Stomach (tissue), 9 donors: Measurements from ENCODE around the gene UBE2L5. TPM values are rescaled to one million over a fixed set of nuclear protein-coding genes. Genes with fewer than 3 reads are reported as not detected.

ENCODE experiments used
- DNase-seq, 2 donors: peaks; one replicate each; pipeline versions ENCODE4 v3.0.0 to v3.0.0-alpha.2; 2013 to 2019
- H3K27ac ChIP-seq, 5 donors: fragments of 200-600 bp in 4 of 5; sonication (generic) in 4 of 5; one replicate each; pipeline ENCODE4 v1.5.1; 2013 to 2019; ENCODE audit warnings: mild to moderate bottlenecking in 1 of 5, moderate library complexity in 1 of 5
- H3K27me3 ChIP-seq, 3 donors: fragments of 200-600 bp; sonication (generic); one replicate each; pipeline ENCODE4 v1.5.1; 2017 to 2019; ENCODE audit warnings: mixed run types in 1 of 3
- H3K36me3 ChIP-seq, 4 donors: fragments of 200-600 bp; sonication (generic); 1 replicate in 3 of 4; 2 replicates in 1 of 4; pipeline ENCODE4 v1.5.1; 2016 to 2019
- H3K4me1 ChIP-seq, 4 donors: fragments of 200-600 bp; sonication (generic); one replicate each; pipeline ENCODE4 v1.5.1; 2016 to 2019
- H3K4me3 ChIP-seq, 4 donors: fragments of 200-600 bp; sonication (generic) in 3 of 4; one replicate each; pipeline ENCODE4 v1.5.1; 2016 to 2019; ENCODE audit warnings: mild to moderate bottlenecking in 1 of 4
- H3K9me3 ChIP-seq, 4 donors: fragments of 200-600 bp; sonication (generic); one replicate each; pipeline ENCODE4 v1.5.1; 2016 to 2019
- EP300 ChIP-seq: sonication (generic); formaldehyde crosslinking; IDR thresholded peaks from one replicate; pipeline ENCODE4 v1.6.1; 2017; ENCODE audit warnings: antibody characterized with exemption
- POLR2A ChIP-seq, 4 donors: fragments of 450-650 bp; IDR thresholded peaks; one replicate each; pipeline ENCODE4 v1.6.1; 2016; ENCODE audit warnings: antibody characterized with exemption in 4 of 4, control low read depth in 2 of 4, mild to moderate bottlenecking in 1 of 4, moderate library complexity in 1 of 4
- POLR2AphosphoS5 ChIP-seq, 3 donors: sonication (generic); formaldehyde crosslinking; IDR thresholded peaks; one replicate each; pipeline ENCODE4 v1.6.1; 2016; ENCODE audit warnings: antibody characterized with exemption in 3 of 3
- WGBS, 5 donors: extraction: QIAGEN DNeasy Blood & Tissue Kit in 3 of 5; methylation state at CpG; one replicate each; pipeline versions ENCODE4 v1.1.5 to v1.1.7; 2013 to 2018; 5-methylcytosine and 5-hydroxymethylcytosine counted together
- intact Hi-C: fragments of 100-400 bp; cut with DNase I; formaldehyde crosslinking; loops from one replicate; pipeline ENCODE4 v1.15.1; 2023; ENCODE audit warnings: low total_unique reads
- polyA plus RNA-seq, 3 donors: library from polyadenylated mRNA; stranded (reverse); fragments of 200-250 nt; gene quantifications; one replicate each; pipeline ENCODE4 v1.2.3, GENCODE V29; 2013
- total RNA-seq, 5 donors: library from RNA; depleted of rRNA; stranded (reverse); fragments of >200 nt; gene quantifications; one replicate each; pipeline versions ENCODE4 v1.1.0 to v1.2.3, GENCODE V29; 2014 to 2016
- TF ChIP-seq, protein P1 (sequence below), 7 experiments: fragments of 450-650 bp in 4 of 7; fragments of 200-600 bp in 3 of 7; sonication (generic) in 3 of 7; IDR thresholded peaks; one replicate each; pipeline ENCODE4 v1.5.1; 2016 to 2019; ENCODE audit warnings: antibody characterized with exemption in 7 of 7, control low read depth in 2 of 7, mild to moderate bottlenecking in 1 of 7
- donor health status: healthy with polysubstance abuse.
- donor health status: Bipolar disorder and iron deficiency.
- donor health status: healthy.

UBE2L5 gene
- total and polyA plus RNA-seq, 8 donors, result not detected

DNA sequence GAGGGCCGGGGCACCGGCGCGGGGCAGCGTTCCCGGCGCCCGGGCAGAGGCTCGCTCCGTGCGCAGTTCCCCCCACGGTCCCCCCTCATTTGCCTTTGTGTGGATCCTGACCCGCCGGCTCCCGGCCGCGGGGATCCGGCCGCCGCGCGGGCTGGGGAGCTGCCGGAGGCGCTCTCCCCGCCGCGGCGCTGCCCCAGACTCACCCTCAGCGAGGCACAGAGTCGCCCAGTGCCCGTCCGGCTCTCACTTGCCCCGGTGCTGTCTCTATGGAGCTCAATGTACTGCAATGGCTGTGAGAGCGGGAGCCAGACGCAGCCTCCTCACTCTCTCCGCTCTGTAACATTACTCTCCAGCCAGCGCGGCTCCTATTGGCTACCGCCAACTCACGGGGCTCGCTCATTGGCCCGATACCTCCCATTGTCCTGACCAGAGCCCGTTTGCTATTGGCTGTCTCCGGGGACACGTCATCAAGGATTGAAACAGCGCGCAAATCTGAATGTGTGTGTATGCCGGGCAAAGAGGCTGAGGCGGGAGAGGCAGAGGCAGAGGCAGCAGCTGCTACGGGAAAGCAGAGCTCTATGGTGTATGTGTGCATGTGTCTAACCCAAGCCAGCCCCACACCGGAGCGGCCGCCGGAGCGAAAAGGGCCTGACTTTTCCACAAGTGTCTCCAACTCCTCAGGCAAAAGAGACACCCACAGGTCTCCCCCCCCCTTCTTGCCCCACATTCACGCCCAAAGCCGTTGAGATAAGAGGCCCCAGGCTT, 43.5 kb downstream of the UBE2L5 start, which contains the start of gene HMGB1:
Gene HMGB1 (minus strand): TSS at position 344 of the 765 bp plus-strand sequence. CDS start 2,256 bp downstream, outside the sequence.
- intact Hi-C loops, result no loop called here
- H3K36me3 ChIP-seq, result peaks cover 6 to 22% (median 20%) of the 10 kb centered on the region in 4 donors
- no peaks in the 10 kb centered on the region for H3K27me3 ChIP-seq
- peak within 1 kb of the TSS; percentile 71 to 95 (median 85) for H3K4me3 ChIP-seq
- H3K4me1 ChIP-seq, result peaks cover 24 to 40% (median 32%) of the 10 kb centered on the region in 4 donors
- TF ChIP-seq POLR2AphosphoS5 (IDR thresholded peaks at IDR 0.05) (peak; percentile 98 to 99 (median 99)), POLR2A (IDR thresholded peaks at IDR 0.05) (peak in 2 of 4 donors; percentile 92 to 97)
- TF ChIP-seq, protein P1, sequence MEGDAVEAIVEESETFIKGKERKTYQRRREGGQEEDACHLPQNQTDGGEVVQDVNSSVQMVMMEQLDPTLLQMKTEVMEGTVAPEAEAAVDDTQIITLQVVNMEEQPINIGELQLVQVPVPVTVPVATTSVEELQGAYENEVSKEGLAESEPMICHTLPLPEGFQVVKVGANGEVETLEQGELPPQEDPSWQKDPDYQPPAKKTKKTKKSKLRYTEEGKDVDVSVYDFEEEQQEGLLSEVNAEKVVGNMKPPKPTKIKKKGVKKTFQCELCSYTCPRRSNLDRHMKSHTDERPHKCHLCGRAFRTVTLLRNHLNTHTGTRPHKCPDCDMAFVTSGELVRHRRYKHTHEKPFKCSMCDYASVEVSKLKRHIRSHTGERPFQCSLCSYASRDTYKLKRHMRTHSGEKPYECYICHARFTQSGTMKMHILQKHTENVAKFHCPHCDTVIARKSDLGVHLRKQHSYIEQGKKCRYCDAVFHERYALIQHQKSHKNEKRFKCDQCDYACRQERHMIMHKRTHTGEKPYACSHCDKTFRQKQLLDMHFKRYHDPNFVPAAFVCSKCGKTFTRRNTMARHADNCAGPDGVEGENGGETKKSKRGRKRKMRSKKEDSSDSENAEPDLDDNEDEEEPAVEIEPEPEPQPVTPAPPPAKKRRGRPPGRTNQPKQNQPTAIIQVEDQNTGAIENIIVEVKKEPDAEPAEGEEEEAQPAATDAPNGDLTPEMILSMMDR (IDR thresholded peaks at IDR 0.05), result no peak
- H3K9me3 ChIP-seq, result no peaks in the 10 kb centered on the region
- peak within 1 kb of the TSS; percentile 99 to 100 (median 100) for H3K27ac ChIP-seq
- 0% methylated on average over 16 to 57 of the region's 57 CpGs for WGBS, 5 donors
- DNase-seq, result peak; percentile 99

DNA sequence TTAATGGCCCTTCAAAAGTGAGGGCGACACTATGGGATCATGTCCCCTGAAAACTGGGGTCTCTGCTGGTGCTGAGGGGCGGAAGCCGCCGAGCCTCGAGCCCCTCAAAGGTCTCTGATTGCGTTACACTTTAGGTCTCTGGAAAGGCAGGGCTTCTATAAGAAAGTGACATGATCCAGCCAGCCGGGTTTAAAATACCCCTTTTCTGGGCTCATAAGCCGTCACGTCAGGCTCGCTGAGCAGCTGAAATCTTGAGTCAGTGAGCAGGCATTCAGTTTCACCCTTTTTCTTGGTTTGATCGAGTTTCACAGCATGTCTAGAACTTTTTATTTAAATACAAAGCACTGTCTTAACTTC, 44.0 kb downstream of the UBE2L5 start:
- Histone ChIP-seq H3K4me1 (peaks cover 24 to 39% (median 32%) of the 10 kb centered on the region in 4 donors), H3K36me3 (peaks cover 6 to 20% (median 19%) of the 10 kb centered on the region in 4 donors), H3K9me3 (no peaks in the 10 kb centered on the region), H3K27me3 (no peaks in the 10 kb centered on the region), H3K4me3 (peak overlapping the region in 2 of 4 donors; percentile 71 to 75), H3K27ac (peak overlapping the region in 3 of 5 donors; percentile 100)
- no peak for TF ChIP-seq POLR2AphosphoS5 (IDR thresholded peaks at IDR 0.05)
- no peak for TF ChIP-seq POLR2A (IDR thresholded peaks at IDR 0.05)
- TF ChIP-seq, protein P1 (IDR thresholded peaks at IDR 0.05), result no peak
- no peak for TF ChIP-seq EP300
- DNase-seq, result no peak
- WGBS, 5 donors, result 5 to 9% (median 6%) methylated on average over 11 of the region's 11 CpGs
- intact Hi-C loops, result no loop called here

DNA sequence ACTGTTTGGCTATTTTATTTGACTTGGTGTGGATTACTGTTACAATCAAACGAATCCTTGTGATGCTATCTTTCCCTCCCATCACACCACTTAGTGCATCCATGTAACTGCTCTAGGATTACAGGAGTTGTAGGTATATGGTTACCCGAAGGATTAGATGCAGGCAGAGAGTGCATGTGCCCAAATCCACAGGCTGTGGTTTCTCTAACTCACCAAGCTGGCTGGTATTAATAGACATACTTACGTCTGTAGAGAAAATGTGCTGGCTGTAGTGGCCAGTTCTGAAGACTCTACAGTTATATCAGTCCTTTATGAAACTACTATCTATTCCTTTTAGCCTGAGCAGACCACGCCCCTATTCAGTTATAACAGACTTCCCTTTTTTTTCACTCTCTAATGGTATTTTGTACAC, 44.6 kb downstream of the UBE2L5 start:
- no peak overlapping the region for H3K27ac ChIP-seq
- no peak overlapping the region for H3K4me3 ChIP-seq
- H3K27me3 ChIP-seq, result no peaks in the 10 kb centered on the region
- peaks cover 6 to 15% (median 13%) of the 10 kb centered on the region in 4 donors for H3K36me3 ChIP-seq
- DNase-seq, result peak in 1 of 2 donors; percentile 10
- peaks cover 23 to 34% (median 26%) of the 10 kb centered on the region in 4 donors for H3K4me1 ChIP-seq
- no peak for TF ChIP-seq EP300
- TF ChIP-seq POLR2A (IDR thresholded peaks at IDR 0.05), result no peak
- TF ChIP-seq, protein P1 (IDR thresholded peaks at IDR 0.05), result no peak
- TF ChIP-seq POLR2AphosphoS5 (IDR thresholded peaks at IDR 0.05), result no peak
- 48 to 60% (median 51%) methylated on average over 4 of the region's 4 CpGs for WGBS, 5 donors
- intact Hi-C loops, result no loop called here
- H3K9me3 ChIP-seq, result no peaks in the 10 kb centered on the region

DNA sequence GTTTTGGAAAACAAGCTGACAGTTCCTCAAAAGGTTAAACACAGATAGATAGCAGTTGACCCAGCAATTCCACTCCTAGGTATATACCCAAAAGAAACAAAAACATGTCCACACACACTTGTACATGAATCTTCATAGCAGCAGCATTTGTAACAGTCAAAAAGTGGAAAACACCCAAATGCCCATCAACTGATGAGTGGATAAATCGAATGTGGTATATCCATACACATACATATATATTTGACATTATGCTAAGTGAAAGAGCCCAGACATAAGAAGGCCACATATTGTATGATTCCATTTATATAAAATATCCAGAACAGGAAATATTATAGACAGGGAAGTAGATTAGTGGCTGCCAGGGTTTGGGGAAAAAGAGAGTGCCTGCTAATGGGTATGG, 51.4 kb downstream of the UBE2L5 start:
- Histone ChIP-seq H3K9me3 (no peaks in the 10 kb centered on the region), H3K4me1 (peaks cover 0 to 4% (median 0%) of the 10 kb centered on the region in 4 donors), H3K27ac (no peak overlapping the region), H3K36me3 (no peaks in the 10 kb centered on the region), H3K27me3 (no peaks in the 10 kb centered on the region), H3K4me3 (no peak overlapping the region)
- no peak for DNase-seq
- intact Hi-C loops, result no loop called here
- TF ChIP-seq EP300 (no peak), POLR2A (IDR thresholded peaks at IDR 0.05) (no peak), POLR2AphosphoS5 (IDR thresholded peaks at IDR 0.05) (no peak)
- TF ChIP-seq, protein P1 (IDR thresholded peaks at IDR 0.05), result no peak
- 90 to 97% (median 95%) methylated on average over 1 of the region's 1 CpG for WGBS, 5 donors
